Type B pancreatic cell (in vitro differentiated cells): ENCODE measurements around the gene SNRNP25. TPM values are rescaled to one million over a fixed set of nuclear protein-coding genes. Genes with fewer than 3 reads are reported as not detected.

Experiments used
- DNase-seq: peaks from one replicate; pipeline ENCODE4 v3.0.0; 2021; ENCODE audit warnings: mixed read lengths; ENCODE audit not compliant: unreplicated experiment; ENCODE audit errors: extremely low spot score
- H3K27ac Mint-ChIP-seq: 2 replicates; pipeline ENCODE4 v1.8.0; 2021; ENCODE audit warnings: mild to moderate bottlenecking, mixed read lengths
- H3K27me3 Mint-ChIP-seq: 2 replicates; pipeline ENCODE4 v1.8.0; 2021; ENCODE audit warnings: mixed read lengths
- H3K36me3 Mint-ChIP-seq: 2 replicates; pipeline ENCODE4 v1.8.0; 2021; ENCODE audit warnings: mixed read lengths
- H3K4me1 Mint-ChIP-seq: one replicate; pipeline ENCODE4 v1.8.0; 2021; ENCODE audit warnings: mixed read lengths; ENCODE audit not compliant: unreplicated experiment
- H3K4me3 Mint-ChIP-seq: 2 replicates; pipeline ENCODE4 v1.8.0; 2021; ENCODE audit warnings: mild to moderate bottlenecking, mixed read lengths
- H3K9me3 Mint-ChIP-seq: 2 replicates; pipeline ENCODE4 v1.8.0; 2021; ENCODE audit warnings: mixed read lengths
- total RNA-seq: library from RNA; stranded (reverse); gene quantifications from 2 replicates; pipeline ENCODE4 v1.2.1, GENCODE V29; 2021; ENCODE audit warnings: low replicate concordance
- TF ChIP-seq, protein P1 (sequence below): fragments of 200-600 bp; sonication (generic); conservative IDR thresholded peaks from 2 replicates; pipeline ENCODE4 v1.5.0; 2021; ENCODE audit warnings: antibody characterized with exemption, mild to moderate bottlenecking

SNRNP25 gene
- total RNA-seq, 1 donor from 2014 or later, result 48.7 TPM

DNA sequence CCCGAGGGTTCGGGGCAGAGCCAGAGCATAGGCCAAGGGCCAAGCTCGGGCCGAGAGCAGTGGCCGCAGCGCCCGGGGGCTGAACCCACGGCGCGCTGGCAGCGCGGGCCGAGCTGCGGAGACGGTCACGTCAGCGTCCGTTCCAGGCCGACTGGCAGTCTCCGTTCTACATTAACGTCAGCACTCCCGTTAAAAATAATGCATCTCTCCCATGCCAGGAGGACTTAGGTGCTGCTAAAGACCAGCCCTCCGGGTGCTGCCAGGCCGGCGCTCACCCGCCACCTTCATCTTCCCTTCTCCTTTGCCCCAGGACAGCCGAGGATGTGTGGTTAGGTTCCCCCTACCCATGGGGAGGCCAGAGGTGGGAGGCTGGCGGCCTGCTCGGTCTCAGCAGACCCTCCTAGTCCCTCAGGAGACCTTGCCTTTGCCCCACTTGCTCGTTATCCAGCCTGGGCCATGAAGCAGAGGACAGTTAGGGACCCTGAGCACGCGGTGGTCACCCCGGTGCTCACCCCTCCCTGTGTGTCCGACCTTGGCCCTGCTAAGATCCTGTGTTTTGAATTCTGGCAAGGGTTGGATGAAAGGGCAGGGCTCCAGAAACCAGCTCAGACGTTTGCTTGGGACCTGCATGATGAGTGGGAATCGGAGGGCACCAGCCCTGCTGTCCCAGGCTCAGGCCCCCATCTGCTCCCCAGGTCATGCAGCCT lies 25.0 kb downstream of the SNRNP25 start:
- TF ChIP-seq, protein P1, sequence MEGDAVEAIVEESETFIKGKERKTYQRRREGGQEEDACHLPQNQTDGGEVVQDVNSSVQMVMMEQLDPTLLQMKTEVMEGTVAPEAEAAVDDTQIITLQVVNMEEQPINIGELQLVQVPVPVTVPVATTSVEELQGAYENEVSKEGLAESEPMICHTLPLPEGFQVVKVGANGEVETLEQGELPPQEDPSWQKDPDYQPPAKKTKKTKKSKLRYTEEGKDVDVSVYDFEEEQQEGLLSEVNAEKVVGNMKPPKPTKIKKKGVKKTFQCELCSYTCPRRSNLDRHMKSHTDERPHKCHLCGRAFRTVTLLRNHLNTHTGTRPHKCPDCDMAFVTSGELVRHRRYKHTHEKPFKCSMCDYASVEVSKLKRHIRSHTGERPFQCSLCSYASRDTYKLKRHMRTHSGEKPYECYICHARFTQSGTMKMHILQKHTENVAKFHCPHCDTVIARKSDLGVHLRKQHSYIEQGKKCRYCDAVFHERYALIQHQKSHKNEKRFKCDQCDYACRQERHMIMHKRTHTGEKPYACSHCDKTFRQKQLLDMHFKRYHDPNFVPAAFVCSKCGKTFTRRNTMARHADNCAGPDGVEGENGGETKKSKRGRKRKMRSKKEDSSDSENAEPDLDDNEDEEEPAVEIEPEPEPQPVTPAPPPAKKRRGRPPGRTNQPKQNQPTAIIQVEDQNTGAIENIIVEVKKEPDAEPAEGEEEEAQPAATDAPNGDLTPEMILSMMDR, result no peak
- Mint-ChIP-seq H3K4me3 (peak overlapping the region; percentile 90), H3K27me3 (no peaks in the 10 kb centered on the region), H3K27ac (peak overlapping the region; percentile 72), H3K36me3 (peaks cover under 1% of the 10 kb centered on the region), H3K9me3 (no peaks in the 10 kb centered on the region), H3K4me1 (peaks cover 17% of the 10 kb centered on the region)
- no peak for DNase-seq

DNA sequence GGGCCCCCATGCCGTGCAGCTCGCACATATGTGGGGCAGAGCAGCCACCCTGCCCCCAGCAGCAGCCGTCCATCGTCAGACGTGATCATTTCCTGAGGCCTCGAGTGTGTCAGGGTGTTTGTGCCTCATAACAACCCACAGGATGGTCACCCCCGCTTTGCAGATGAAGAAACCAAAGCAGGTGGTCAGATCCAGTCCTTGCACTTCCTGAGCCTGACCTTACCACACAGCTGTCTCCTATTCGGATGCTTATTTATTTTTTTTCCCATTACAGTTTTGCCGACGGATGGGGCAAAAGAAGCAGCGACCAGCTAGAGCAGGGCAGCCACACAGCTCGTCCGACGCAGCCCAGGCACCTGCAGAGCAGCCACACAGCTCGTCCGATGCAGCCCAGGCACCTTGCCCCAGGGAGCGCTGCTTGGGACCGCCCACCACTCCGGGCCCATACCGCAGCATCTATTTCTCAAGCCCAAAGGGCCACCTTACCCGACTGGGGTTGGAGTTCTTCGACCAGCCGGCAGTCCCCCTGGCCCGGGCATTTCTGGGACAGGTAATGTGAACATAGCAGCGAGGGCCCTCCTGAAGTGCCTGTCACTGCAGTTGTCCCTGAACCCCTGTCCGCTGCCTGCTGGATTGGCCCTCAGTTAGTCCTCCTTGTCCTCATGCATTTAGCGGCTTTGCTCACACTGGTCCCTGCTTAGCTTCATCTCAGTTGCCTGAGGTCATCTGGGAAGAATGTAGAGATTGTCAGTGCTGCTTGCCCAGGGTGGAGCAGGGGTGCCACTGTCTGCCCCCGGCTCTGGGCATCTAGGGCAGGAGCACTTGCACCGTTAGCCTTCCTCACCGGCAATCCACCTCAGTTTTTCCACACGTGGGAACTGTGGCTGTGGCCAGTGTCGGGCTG lies 25.8 kb downstream of the SNRNP25 start:
- H3K27me3 Mint-ChIP-seq, result no peaks in the 10 kb centered on the region
- peak overlapping the region; percentile 72 for H3K27ac Mint-ChIP-seq
- DNase-seq, result no peak
- peaks cover 20% of the 10 kb centered on the region for H3K4me1 Mint-ChIP-seq
- H3K9me3 Mint-ChIP-seq, result no peaks in the 10 kb centered on the region
- TF ChIP-seq, protein P1, result no peak
- H3K36me3 Mint-ChIP-seq, result peaks cover 5% of the 10 kb centered on the region
- H3K4me3 Mint-ChIP-seq, result peak overlapping the region; percentile 90

- no peaks in the 10 kb centered on the region for H3K9me3 Mint-ChIP-seq
- TF ChIP-seq, protein P1, result no peak
- no peak overlapping the region for H3K27ac Mint-ChIP-seq
- peaks cover 5% of the 10 kb centered on the region for H3K4me1 Mint-ChIP-seq
- H3K36me3 Mint-ChIP-seq, result peaks cover 5% of the 10 kb centered on the region
- H3K4me3 Mint-ChIP-seq, result no peak overlapping the region
- H3K27me3 Mint-ChIP-seq, result no peaks in the 10 kb centered on the region
- no peak for DNase-seq
Measured at GRCh38 chr16:83060-83603, 29.5 kb downstream of the SNRNP25 start.

DNA sequence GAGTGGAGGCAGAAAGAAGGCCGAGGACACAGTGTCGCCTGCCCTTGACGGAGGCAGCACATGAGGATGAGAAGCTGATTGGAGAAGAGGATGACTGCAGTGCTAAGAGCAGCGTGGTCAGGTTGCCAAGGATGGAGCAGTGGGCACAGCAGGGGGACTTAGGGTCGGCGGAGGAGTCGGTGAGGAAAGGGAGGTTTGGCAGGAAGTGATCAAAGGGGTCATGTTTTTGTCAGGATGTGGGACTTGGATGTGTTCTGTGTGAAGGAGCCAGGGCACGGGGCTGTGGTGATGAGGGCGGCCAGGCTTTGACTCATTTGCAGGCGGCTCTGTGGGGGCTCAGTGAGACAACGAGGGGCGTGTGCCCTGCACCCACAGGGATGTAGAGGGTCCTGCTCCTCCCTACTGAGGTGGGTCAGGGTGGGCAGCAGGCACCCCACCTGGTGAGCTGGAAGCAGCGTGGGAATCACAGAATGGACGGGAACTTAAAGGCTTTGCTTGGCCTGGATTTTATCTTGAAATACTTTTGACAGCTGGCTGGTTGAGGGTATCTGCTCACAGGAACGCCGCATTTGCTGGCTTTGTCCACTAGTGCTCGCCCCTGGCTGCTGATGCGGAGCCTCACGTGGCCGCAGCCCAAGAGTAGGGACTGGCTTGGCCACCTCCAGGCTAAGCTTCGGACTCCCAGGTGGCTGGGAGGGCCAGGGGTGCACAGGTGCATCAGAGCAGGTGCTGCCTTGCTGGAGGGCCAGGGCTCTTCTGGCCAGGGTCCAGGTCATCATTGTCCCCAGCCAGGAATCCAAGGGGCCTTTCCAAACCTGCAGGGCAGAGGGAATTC lies 30.4 kb downstream of the SNRNP25 start:
- H3K4me1 Mint-ChIP-seq, result peaks cover 5% of the 10 kb centered on the region
- no peak overlapping the region for H3K4me3 Mint-ChIP-seq
- TF ChIP-seq, protein P1, result peak; percentile 17
- no peak for DNase-seq
- no peaks in the 10 kb centered on the region for H3K9me3 Mint-ChIP-seq
- H3K27ac Mint-ChIP-seq, result peak overlapping the region; percentile 64
- H3K36me3 Mint-ChIP-seq, result peaks cover 5% of the 10 kb centered on the region
- H3K27me3 Mint-ChIP-seq, result no peaks in the 10 kb centered on the region
